CD4-positive, alpha-beta T cell treated with Interferon alpha-2 for 1 hour (primary cell): ENCODE data around the gene GIT1.
"Not testable (repeated sequence)": the region's sequence is repeated elsewhere in the genome, so short reads cannot be mapped to it uniquely, and the experiment has no call there.

ENCODE experiments used
- DNase-seq, 2 donors: peaks; one replicate each; pipeline ENCODE4 v3.0.0-alpha.2; 2020 to 2022

The GIT1 gene

GRCh38 chr17:29566473-29567303, 22.8 kb downstream of the GIT1 start, which contains the start of gene ABHD15:
ABHD15 (minus strand) TSS chr17:29567037; CDS start chr17:29566966, 71 bp downstream.
- peak; percentile 25 to 64 for DNase-seq

GRCh38 chr17:29565643-29566472, 23.6 kb downstream of the GIT1 start:
- peak; percentile 44 to 64 for DNase-seq

- peak; percentile 24 for DNase-seq
Observed at GRCh38 chr17:29563816-29564215, 25.6 kb downstream of the GIT1 start.

- DNase-seq: no peak
Observed at GRCh38 chr17:29562615-29563014, 26.8 kb downstream of the GIT1 start.

- DNase-seq: peak in 1 of 2 donors; percentile 54
Observed at GRCh38 chr17:29561554-29562517, 27.6 kb downstream of the GIT1 start.

GRCh38 chr17:29560316-29560715, 29.1 kb downstream of the GIT1 start:
- DNase-seq: no peak

- DNase-seq: no peak
Observed at GRCh38 chr17:29559640-29560039, 29.8 kb downstream of the GIT1 start.

GRCh38 chr17:29558139-29558538, 31.3 kb downstream of the GIT1 start:
- not testable (repeated sequence) for DNase-seq

- no peak for DNase-seq
Observed at GRCh38 chr17:29557739-29558116, 31.7 kb downstream of the GIT1 start.

GRCh38 chr17:29557085-29557738, 32.2 kb downstream of the GIT1 start:
- DNase-seq: no peak

- DNase-seq: no peak
Observed at GRCh38 chr17:29555840-29556239, 33.6 kb downstream of the GIT1 start.

GRCh38 chr17:29549177-29549923, 40.1 kb downstream of the GIT1 start:
- DNase-seq: peak in 1 of 2 donors; percentile 14

- DNase-seq: no peak
Observed at GRCh38 chr17:29546830-29547229, 42.6 kb downstream of the GIT1 start.

GRCh38 chr17:29546085-29546484, 43.4 kb downstream of the GIT1 start:
- DNase-seq: no peak

GRCh38 chr17:29544066-29544465, 45.4 kb downstream of the GIT1 start:
- no peak for DNase-seq

GRCh38 chr17:29533976-29534375, 55.5 kb downstream of the GIT1 start:
- no peak for DNase-seq

- no peak for DNase-seq
Observed at GRCh38 chr17:29526322-29526721, 63.1 kb downstream of the GIT1 start.

- DNase-seq: no peak
Observed at GRCh38 chr17:29524692-29525091, 64.8 kb downstream of the GIT1 start.
